Measurements from ENCODE around the gene XBP1. TPM values are rescaled to one million over a fixed set of nuclear protein-coding genes. Genes with fewer than 3 reads are reported as not detected.
"Not testable (repeated sequence)": the region's sequence is repeated elsewhere in the genome, so short reads cannot be mapped to it uniquely, and the experiment has no call there.

The XBP1 gene
- total RNA-seq, 1 donor from 2014 or later: 45.2 TPM

- FAIRE-seq: no peak
- no peak for DNase-seq (ENCODE audit: low spot score in 2 of 2)
Measured at GRCh38 chr22:28759861-28760560, 40.4 kb downstream of the XBP1 start.

- not testable (repeated sequence) for DNase-seq (ENCODE audit: low spot score in 2 of 2); FAIRE-seq
Measured at GRCh38 chr22:28754512-28754911, 45.9 kb downstream of the XBP1 start.

DNA sequence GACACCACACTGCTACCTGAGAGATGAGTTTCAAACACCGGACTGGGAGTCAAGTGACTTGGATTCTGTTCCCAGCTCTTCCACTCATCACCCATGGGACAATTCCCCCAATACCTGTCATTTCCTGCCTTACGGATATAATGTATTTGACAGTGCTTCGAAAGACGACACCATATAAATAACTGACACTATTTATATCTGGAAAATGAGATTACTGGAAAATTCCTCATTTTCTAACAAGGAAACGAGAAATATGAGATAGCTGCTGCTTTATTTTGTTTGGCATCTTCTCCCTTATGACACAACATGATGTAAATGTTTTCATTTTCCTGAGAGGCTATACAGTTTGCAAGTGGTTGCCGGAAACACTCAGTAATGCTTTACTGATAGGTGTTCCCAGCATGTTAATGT, 49.9 kb downstream of the XBP1 start:
- FAIRE-seq (no peak), DNase-seq (ENCODE audit: low spot score in 2 of 2) (no peak)

Small RNA genes lying within 50 kb of the gene (small RNA-seq; reads per million reads assigned to genes)
- not detected for gene Z93930.1

Other genes starting within 250 kb of the XBP1 start
- 79.5 TPM for gene TTC28, start 120.7 kb downstream of the XBP1 start, total RNA-seq
- gene CHEK2, start 58.7 kb downstream of the XBP1 start, total RNA-seq: 4.1 TPM
- gene HSCB, start 58.5 kb downstream of the XBP1 start, total RNA-seq: 6.9 TPM
- gene CCDC117, start 27.9 kb downstream of the XBP1 start, total RNA-seq: 27.3 TPM
- 7.3 TPM for gene ZNRF3, start 83.0 kb upstream of the XBP1 start, total RNA-seq

Data from frontal cortex (tissue), 4 donors.